ENCODE results near the gene DMXL2.
"Not testable (repeated sequence)": the region's sequence is repeated elsewhere in the genome, so short reads cannot be mapped to it uniquely, and the experiment has no call there.

DMXL2 gene, protein sequence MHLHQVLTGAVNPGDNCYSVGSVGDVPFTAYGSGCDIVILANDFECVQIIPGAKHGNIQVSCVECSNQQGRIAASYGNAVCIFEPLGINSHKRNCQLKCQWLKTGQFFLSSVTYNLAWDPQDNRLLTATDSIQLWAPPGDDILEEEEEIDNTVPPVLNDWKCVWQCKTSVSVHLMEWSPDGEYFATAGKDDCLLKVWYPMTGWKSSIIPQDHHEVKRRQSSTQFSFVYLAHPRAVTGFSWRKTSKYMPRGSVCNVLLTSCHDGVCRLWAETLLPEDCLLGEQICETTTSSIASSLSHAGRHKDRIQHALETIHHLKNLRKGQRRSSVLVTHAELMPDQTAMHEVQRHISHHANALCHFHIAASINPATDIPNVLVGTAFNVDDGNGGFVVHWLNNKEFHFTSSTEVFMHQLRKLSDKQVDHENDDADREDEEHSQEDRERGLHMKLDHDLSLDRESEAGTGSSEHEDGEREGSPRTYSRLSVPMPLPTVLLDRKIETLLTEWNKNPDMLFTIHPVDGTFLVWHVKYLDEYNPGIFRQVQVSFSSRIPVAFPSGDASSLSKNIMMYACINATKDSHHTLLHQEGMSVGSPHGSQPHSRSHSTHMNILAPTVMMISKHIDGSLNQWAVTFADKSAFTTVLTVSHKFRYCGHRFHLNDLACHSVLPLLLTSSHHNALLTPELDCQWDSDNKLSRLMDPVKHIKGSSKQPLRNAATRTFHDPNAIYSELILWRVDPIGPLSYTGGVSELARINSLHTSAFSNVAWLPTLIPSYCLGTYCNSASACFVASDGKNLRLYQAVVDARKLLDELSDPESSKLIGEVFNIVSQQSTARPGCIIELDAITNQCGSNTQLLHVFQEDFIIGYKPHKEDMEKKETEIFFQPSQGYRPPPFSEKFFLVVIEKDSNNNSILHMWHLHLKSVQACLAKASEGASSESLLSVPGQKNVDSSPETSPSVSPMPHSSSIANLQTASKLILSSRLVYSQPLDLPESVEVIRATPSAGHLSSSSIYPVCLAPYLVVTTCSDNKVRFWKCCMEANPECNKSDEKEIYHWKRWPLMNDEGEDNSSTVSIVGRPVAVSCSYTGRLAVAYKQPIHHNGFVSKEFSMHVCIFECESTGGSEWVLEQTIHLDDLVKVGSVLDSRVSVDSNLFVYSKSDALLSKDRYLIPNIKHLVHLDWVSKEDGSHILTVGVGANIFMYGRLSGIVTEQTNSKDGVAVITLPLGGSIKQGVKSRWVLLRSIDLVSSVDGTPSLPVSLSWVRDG (N-terminal part only)

DNA sequence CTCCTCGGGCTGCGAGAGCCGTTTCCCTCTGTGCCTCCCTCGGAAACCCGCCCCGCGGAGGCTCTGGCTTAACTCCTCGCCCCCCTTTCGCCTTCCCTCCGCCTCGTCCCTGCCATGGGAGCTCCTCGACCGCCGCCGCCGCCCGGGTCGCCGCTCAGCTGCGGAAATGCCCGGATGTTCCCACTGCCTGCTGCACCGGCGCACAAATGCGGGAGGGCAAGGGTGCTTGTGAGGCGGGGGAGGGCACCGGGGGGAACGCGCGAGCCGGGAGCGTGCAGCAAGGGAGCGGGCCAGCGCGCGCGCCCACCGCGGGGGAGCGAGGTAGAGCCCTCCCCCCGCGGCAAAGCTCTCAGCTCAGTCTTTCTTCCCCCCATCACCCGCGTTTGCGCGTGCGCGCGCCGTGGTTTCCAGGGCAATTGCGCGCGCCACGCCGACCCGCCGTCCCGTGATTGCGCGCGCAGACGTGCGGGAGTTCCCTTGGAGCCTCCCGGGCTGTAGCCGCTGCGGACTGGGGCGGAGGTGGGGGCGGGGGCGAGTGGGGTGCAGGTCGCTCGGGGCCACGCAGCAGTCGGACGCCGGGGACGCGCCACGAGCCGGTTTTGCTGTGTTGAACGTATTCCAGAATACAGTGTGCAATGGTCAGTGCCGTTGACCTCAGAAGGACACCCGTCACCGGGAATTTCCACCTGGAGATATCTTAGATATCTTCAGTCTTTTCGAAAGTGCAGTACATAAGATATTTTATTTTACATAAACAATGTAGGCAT, at the start of gene DMXL2:
TSS of gene DMXL2 (minus strand) at position 168 of the 767 bp plus-strand sequence. CDS start 226 bp downstream, outside the sequence.
- DNase-seq = peak; percentile 48

- DNase-seq = no peak
These were observed 49.6 kb upstream of the DMXL2 start for GRCh38 chr15:51672155-51672687.

- DNase-seq = no peak
These were observed 46.8 kb upstream of the DMXL2 start for GRCh38 chr15:51669381-51669780.

DNA sequence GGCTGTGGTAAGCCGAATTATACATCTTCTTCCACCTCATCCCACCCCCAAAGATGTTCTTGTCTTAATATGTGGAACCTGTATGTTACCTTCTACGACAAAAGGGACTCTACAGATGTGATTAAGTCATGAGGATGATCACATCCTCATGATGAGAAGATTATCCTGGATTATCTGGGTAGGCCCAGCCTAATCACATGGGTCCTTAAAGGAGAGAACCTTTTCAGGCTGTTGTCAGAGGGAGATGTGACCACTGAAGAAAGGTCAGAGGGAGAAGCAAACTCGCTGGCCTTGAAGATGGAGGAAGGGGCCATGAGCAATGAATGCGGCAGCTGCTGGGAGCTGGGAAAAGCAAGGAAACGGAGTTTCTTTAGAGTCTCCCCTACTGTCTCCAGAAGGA, 45.9 kb upstream of the DMXL2 start:
- DNase-seq = no peak

- DNase-seq = no peak
These were observed 44.9 kb upstream of the DMXL2 start for GRCh38 chr15:51667478-51667877.

DNA sequence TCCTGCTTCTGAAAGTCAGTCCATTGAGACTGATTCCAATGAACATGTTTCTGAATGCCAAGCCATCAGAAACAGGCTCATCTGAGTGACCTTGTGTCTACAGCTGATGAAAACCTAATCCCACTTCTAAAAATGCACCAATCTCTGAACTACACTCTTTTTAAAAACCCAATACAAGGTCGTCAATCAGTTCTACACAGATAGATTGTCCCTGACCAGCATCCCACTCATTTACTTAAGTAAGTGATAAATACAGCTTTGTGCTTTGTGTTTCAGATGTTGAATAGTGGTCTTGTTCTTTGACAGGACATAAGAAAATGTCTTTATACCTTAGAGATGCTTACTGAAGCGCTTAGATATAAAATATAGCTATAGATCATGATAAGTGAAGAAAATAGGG, 38.5 kb upstream of the DMXL2 start:
- DNase-seq = no peak

DNA sequence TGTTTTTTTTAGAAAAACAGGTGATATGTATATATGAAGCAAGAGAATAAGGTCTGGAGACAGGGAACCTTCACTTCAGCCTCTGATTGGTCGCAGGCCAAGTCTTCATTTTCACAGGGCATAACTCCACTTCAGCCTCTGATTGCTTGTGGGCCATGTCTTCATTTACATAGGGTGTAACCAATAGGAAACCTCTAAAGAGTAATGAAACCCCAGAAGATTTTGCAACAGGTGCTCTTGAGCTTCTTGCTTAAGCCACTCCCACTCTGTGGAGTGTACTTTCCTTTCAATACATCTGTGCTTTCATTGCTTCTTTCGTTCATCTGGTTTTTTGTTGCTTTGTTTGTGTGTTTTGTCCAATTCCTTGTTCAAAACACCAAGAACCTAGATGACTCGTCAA, 36.1 kb upstream of the DMXL2 start:
- DNase-seq = no peak

- not testable (repeated sequence) for DNase-seq
These were observed 33.0 kb upstream of the DMXL2 start for GRCh38 chr15:51655401-51656057.

- DNase-seq = no peak
These were observed 29.6 kb upstream of the DMXL2 start for GRCh38 chr15:51652084-51652668.

GRCh38 chr15:51649659-51650521, 27.3 kb upstream of the DMXL2 start:
- no peak for DNase-seq

DNA sequence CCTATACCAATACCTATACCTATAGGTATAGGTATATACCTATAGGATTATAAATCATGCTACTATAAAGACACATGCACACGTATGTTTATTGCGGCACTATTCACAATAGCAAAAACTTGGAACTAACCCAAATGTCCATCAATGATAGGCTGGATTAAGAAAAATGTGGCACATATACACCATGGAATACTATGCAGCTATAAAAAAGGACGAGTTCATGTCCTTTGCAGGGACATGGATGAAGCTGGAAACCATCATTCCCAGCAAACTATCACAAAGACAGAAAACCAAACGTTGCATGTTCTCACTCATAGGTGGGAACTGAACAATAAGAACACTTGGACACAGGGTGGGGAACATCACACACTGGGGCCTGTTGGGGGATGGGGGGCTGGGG, 26.1 kb upstream of the DMXL2 start:
- not testable (repeated sequence) for DNase-seq

GRCh38 chr15:51648101-51648500, 25.5 kb upstream of the DMXL2 start:
- DNase-seq = not testable (repeated sequence)

- no peak for DNase-seq
These were observed 24.6 kb upstream of the DMXL2 start for GRCh38 chr15:51647128-51647562.

DNA sequence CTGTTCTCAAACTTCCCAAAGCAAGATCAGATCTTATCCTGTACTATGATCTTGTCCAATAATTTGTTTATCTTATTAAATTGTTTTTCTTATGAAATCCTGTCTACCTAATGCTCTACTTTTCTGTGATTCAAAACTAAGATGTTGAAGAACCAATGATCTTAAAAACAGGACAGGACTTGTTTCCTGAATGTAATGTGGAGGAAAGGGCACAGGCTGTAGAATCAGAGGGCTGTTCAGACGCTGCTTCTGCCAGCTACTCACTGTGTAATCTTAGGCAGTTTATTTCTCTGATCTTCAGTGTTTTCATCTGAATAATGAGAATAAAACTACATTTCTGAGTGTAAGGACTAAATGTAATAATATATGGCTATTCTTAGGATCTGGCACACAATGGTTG, 20.1 kb upstream of the DMXL2 start:
- no peak for DNase-seq

GRCh38 chr15:51641490-51642130, 19.0 kb upstream of the DMXL2 start:
- DNase-seq = no peak

- DNase-seq = no peak
These were observed 12.1 kb upstream of the DMXL2 start for GRCh38 chr15:51634591-51635198.

- no peak for DNase-seq
These were observed 7.0 kb upstream of the DMXL2 start for GRCh38 chr15:51629612-51630011.

- no peak for DNase-seq
These were observed 2.7 kb upstream of the DMXL2 start for GRCh38 chr15:51625236-51625635.

- no peak for DNase-seq
These were observed 1.5 kb upstream of the DMXL2 start for GRCh38 chr15:51624022-51624421.

Data from activated CD4-positive, alpha-beta T cell treated with anti-CD3 and anti-CD28 coated beads for 1 hour (primary cell).